Ascending aorta (tissue), 2 donors: ENCODE measurements around the gene EFEMP2. TPM values are rescaled to one million over a fixed set of nuclear protein-coding genes. Genes with fewer than 3 reads are reported as not detected.
A peak's percentile ranks its signal among the peaks of the same experiment; 100 is the strongest.

Experiments used
- DNase-seq, 2 donors: peaks; one replicate each; pipeline ENCODE4 v3.0.0-alpha.2; 2019; ENCODE audit warnings: low spot score in 2 of 2
- H3K27ac ChIP-seq, 2 donors: fragments of 200-600 bp; sonication (generic); one replicate each; pipeline ENCODE4 v1.5.1; 2016 to 2017; ENCODE audit warnings: mild to moderate bottlenecking in 1 of 2
- H3K27me3 ChIP-seq: fragments of 200-600 bp; sonication (generic); one replicate; pipeline ENCODE4 v1.5.1; 2017
- H3K36me3 ChIP-seq, 2 donors: fragments of 200-600 bp; sonication (generic); one replicate each; pipeline ENCODE4 v1.5.1; 2016
- H3K4me1 ChIP-seq, 2 donors: fragments of 200-600 bp; sonication (generic); one replicate each; pipeline ENCODE4 v1.5.1; 2016 to 2017; ENCODE audit warnings: mild to moderate bottlenecking in 1 of 2
- H3K4me3 ChIP-seq, 2 donors: fragments of 200-600 bp; sonication (generic); one replicate each; pipeline ENCODE4 v1.5.1; 2016 to 2017; ENCODE audit warnings: mild to moderate bottlenecking in 1 of 2
- H3K9me3 ChIP-seq, 2 donors: fragments of 200-600 bp; sonication (generic); one replicate each; pipeline ENCODE4 v1.5.1; 2016
- intact Hi-C: fragments of 100-400 bp; cut with DNase I; formaldehyde crosslinking; loops from one replicate; pipeline ENCODE4 v1.15.1; 2023
- total RNA-seq: library from RNA; depleted of rRNA; stranded (reverse); fragments of >200 nt; gene quantifications from one replicate; pipeline ENCODE4 v1.1.0, GENCODE V29; 2016
- TF ChIP-seq, protein P1 (sequence below), 3 experiments: fragments of 200-600 bp in 2 of 3; fragments of 450-650 bp in 1 of 3; sonication (generic) in 2 of 3; IDR thresholded peaks; one replicate each; pipeline ENCODE4 v1.5.1; 2016 to 2019; ENCODE audit warnings: antibody characterized with exemption in 3 of 3, mild to moderate bottlenecking in 1 of 3, moderate library complexity in 1 of 3

Gene EFEMP2
- total RNA-seq, 1 donor from 2014 or later: 92.8 TPM

DNA sequence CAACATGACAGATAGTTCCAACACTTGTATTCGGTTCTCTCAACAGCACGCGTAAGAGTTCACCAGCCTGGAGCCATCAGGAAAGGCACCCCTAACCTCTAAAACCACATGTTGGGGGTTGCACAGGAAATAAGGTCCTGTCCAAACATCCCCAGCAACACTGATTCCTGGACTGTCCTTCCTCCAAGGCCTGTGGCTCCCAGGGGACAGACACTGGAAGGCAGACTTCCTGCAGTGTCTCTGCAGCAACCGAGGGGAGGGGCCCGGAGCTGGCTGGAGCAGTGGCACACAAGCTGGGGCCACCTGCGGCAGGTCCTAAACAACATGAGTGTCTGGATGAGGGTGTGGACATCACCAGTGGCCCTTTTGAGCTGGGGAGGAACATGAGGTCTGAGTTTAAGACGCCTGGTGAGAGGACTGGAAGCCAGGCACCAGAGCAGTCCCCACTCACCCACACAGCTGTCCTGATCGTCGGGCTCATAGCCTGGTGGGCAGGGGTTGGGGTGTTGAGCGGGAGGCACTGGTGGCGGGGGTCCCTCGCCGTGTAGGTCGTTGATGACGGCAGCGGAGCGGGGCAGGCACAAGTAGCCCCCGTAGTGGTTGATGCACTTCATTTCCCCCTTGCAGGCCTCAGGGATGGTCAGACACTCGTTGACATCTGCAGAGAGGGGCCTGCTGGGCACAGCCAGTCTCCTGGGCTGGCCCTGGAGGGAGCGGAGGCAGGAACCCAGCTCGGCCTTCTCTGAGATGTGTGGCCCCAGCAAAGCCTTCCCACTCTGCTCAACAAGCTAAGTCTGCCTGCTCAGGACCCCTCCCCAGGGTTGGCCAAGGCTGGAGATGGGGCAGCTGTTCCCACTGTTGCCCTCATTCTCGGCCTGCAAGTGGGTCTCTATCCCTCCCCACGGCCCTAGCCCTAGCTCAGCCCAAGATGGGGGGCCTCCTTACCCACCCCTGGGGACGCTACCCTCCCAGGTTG is 1.6 kb downstream of the EFEMP2 start:
- peaks cover 3 to 17% of the 10 kb centered on the region in 2 donors for H3K4me1 ChIP-seq
- intact Hi-C loops: no loop called here
- H3K4me3 ChIP-seq: peak overlapping the region in 1 of 2 donors; percentile 92

DNA sequence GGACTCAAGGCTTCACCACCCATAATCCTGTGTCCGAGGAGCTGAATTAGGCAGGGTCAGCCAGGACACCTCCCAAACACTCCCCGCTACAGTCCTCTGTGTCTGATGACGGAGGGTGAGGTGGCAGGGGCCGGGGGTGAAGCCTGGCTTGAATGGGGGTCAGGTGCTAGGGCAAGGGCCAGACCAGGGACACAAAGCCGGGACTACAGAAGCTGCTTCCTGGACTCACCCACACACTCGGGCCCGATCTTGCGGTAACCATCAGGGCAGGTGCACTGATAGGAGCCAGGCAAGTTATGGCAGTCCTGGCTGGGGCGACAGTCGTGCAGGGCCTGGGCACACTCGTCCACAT is 2.3 kb downstream of the EFEMP2 start:
- H3K36me3 ChIP-seq: peaks cover 27 to 43% of the 10 kb centered on the region in 2 donors
- no peak overlapping the region for H3K4me3 ChIP-seq
- H3K9me3 ChIP-seq: no peaks in the 10 kb centered on the region
- no peak for DNase-seq
- TF ChIP-seq, protein P1, sequence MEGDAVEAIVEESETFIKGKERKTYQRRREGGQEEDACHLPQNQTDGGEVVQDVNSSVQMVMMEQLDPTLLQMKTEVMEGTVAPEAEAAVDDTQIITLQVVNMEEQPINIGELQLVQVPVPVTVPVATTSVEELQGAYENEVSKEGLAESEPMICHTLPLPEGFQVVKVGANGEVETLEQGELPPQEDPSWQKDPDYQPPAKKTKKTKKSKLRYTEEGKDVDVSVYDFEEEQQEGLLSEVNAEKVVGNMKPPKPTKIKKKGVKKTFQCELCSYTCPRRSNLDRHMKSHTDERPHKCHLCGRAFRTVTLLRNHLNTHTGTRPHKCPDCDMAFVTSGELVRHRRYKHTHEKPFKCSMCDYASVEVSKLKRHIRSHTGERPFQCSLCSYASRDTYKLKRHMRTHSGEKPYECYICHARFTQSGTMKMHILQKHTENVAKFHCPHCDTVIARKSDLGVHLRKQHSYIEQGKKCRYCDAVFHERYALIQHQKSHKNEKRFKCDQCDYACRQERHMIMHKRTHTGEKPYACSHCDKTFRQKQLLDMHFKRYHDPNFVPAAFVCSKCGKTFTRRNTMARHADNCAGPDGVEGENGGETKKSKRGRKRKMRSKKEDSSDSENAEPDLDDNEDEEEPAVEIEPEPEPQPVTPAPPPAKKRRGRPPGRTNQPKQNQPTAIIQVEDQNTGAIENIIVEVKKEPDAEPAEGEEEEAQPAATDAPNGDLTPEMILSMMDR (IDR thresholded peaks at IDR 0.05): no peak
- peak overlapping the region; percentile 12 to 92 for H3K27ac ChIP-seq
- H3K27me3 ChIP-seq: no peaks in the 10 kb centered on the region
- intact Hi-C loops: no loop called here
- H3K4me1 ChIP-seq: peaks cover 3 to 17% of the 10 kb centered on the region in 2 donors

More for the DNA sequence above, 1.6 kb downstream of the EFEMP2 start:
- TF ChIP-seq, protein P1 (IDR thresholded peaks at IDR 0.05): no peak
- H3K36me3 ChIP-seq: peaks cover 19 to 36% of the 10 kb centered on the region in 2 donors
- H3K27me3 ChIP-seq: no peaks in the 10 kb centered on the region
- peak overlapping the region; percentile 92 to 99 for H3K27ac ChIP-seq
- H3K9me3 ChIP-seq: no peaks in the 10 kb centered on the region
- no peak for DNase-seq

DNA sequence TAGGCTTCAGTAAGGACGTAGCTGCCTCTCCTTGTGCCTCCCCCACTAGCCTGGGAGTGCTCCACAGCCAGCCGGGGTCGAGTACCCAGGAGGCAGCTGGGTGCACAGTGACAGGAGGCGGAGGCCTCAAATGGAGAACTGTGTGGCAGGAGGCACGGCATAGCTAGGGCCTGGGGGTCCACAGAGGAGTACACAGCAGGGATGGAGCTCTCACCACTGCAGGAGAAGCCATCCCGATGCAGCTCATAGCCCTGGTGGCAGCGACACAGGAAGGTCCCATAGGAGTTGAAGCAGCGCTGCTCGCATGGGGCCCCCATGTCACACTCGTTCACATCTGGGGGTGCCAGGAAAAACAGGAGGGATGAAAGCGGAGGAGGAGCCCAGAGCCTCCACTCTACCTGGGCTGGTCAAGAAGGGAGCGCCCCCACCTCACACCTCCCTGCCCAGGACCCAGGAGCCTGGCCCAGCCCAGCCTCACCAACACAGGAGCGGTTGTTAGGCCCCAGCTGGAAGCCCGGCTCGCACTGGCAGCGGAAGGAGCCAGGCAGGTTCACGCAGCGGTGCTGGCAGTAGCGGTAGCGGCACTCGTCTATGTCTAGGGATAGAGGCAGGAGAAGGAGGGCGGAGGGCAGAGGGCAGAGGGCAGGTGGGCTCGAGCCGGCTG is 2.8 kb downstream of the EFEMP2 start:
- TF ChIP-seq, protein P1 (IDR thresholded peaks at IDR 0.05): no peak
- H3K27ac ChIP-seq: peak overlapping the region; percentile 12 to 92
- H3K4me3 ChIP-seq: no peak overlapping the region
- H3K9me3 ChIP-seq: no peaks in the 10 kb centered on the region
- peaks cover 3 to 17% of the 10 kb centered on the region in 2 donors for H3K4me1 ChIP-seq
- intact Hi-C loops: no loop called here
- no peaks in the 10 kb centered on the region for H3K27me3 ChIP-seq
- peaks cover 32 to 48% of the 10 kb centered on the region in 2 donors for H3K36me3 ChIP-seq
- DNase-seq: no peak

DNA sequence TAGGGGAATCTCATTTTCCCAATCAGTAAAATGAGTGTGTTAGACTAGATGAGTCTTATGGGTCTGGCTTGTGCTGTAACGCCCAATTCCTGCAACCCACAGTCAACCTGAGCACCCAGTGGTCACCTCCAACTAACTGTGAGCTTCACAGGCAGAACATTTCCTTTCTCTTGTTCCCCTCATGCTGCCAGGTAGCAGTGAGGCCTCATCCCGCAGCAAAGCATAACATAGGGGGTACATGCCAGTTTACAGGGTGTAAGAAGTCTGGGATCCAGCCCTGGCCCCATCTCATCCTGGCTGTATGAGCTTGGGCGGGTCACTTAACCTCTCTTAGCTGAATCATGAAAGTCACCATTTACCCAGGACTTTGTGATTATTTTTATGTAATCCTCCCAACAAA is 3.7 kb downstream of the EFEMP2 start:
- H3K4me1 ChIP-seq: peaks cover 3 to 13% of the 10 kb centered on the region in 2 donors
- H3K36me3 ChIP-seq: peaks cover 40 to 57% of the 10 kb centered on the region in 2 donors
- no peaks in the 10 kb centered on the region for H3K27me3 ChIP-seq
- intact Hi-C loops: no loop called here
- H3K9me3 ChIP-seq: no peaks in the 10 kb centered on the region
- TF ChIP-seq, protein P1 (IDR thresholded peaks at IDR 0.05): no peak
- H3K27ac ChIP-seq: no peak overlapping the region
- H3K4me3 ChIP-seq: no peak overlapping the region
- no peak for DNase-seq

DNA sequence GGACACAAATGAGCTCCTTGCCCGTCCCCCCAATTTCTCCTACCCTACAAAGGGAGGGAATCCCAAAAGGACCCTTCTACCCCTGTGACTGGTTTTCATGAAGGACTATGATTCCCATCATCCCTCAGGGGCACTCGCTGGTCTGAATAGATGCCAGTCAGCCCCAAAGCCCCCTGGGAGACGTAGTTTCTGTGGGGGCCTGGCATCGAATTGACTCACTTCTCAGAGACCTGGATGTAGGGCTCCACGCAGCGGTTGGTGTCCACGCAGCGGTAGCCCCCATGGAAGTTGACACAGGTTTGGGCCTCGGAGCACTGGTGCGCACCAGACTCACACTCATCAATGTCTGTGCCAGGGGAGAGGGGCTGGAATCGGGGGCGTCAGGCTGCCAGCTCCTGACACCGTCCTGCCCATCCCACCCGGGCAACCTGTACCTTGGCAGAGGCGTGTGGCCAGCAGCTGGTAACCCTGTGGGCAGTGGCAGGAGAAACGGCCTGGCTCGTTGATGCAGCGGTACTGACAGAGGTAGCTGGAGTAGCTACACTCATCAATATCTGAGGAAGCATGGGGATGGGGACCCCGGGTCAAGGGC is 4.4 kb downstream of the EFEMP2 start:
- Histone ChIP-seq H3K9me3 (no peaks in the 10 kb centered on the region), H3K27ac (no peak overlapping the region), H3K36me3 (peaks cover 48 to 64% of the 10 kb centered on the region in 2 donors), H3K4me1 (peaks cover 3 to 11% of the 10 kb centered on the region in 2 donors), H3K27me3 (no peaks in the 10 kb centered on the region), H3K4me3 (no peak overlapping the region)
- no peak for DNase-seq
- TF ChIP-seq, protein P1 (IDR thresholded peaks at IDR 0.05): no peak
- intact Hi-C loops: no loop called here
